ENCODE measurements around the gene CHAF1B.

GRCh38 chr21:36349315-36349714 is 35.9 kb upstream of the CHAF1B start:
- TF ChIP-seq, protein P1, sequence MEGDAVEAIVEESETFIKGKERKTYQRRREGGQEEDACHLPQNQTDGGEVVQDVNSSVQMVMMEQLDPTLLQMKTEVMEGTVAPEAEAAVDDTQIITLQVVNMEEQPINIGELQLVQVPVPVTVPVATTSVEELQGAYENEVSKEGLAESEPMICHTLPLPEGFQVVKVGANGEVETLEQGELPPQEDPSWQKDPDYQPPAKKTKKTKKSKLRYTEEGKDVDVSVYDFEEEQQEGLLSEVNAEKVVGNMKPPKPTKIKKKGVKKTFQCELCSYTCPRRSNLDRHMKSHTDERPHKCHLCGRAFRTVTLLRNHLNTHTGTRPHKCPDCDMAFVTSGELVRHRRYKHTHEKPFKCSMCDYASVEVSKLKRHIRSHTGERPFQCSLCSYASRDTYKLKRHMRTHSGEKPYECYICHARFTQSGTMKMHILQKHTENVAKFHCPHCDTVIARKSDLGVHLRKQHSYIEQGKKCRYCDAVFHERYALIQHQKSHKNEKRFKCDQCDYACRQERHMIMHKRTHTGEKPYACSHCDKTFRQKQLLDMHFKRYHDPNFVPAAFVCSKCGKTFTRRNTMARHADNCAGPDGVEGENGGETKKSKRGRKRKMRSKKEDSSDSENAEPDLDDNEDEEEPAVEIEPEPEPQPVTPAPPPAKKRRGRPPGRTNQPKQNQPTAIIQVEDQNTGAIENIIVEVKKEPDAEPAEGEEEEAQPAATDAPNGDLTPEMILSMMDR (IDR thresholded peaks at IDR 0.05): no peak
- TF ChIP-seq POLR2AphosphoS5 (IDR thresholded peaks at IDR 0.05) (no peak), POLR2A (IDR thresholded peaks at IDR 0.05; ENCODE audit: low read depth) (no peak)

All from esophagus muscularis mucosa (tissue), 3 donors.